Measurements from ENCODE around the gene FAM237B.

Gene FAM237B

DNA sequence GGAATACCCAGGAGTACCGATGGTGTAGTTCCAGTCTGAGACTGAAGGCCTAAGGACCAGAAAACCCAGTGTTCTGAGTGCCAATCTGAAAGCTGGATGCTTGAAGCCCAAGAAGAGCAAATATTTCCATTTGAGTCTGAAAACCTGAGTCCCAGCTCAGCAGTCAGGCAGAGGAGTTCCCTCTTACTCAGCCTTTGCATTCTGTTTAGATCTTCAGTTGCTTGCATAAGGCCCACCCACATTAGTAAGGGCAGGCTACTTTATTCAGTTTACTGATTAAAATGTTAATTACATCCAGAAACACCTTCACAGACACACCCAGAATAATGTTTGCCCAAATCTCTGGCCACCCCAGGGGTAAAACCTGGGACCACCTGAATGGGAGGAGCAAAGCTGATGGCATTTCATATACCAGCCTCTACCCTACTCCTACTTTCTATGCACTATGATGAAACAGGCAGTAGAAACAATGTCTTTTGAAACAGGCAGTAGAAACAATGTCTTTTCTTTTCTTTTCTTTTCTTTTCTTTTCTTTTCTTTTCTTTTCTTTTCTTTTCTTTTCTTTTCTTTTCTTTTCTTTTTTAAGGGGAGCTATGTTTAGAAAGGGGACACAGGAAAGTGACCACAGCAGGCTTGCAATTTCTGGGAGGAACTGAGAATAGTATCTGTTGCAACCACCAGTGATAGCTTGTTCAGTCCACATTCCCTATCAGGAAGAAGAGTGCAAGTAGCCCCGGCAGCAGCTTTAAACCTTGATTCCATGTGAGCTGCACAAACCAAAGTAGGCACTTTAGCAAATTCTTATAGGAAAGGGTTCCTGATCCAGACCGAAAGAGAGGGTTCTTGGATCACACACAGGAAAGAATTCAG, 30.6 kb downstream of the FAM237B start:
- DNase-seq: no peak

DNA sequence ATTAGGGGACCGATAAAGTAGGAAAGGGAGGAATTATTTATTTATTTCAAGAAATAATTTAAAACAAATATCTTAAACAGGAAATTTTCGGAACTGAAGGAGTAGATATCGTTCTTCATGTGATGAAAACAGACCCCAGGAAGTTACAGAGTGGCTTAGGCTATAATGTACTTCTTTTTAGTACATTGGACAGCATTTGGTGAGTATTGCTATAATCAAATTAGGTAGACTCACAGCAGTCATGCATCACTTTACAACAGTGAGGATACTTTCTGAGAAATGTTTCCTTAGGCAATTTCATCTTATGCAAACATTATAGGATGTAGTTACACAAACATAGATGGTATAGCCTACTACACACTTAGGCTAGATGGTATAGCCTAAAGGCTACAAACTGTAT, 33.0 kb downstream of the FAM237B start:
- DNase-seq: no peak

DNA sequence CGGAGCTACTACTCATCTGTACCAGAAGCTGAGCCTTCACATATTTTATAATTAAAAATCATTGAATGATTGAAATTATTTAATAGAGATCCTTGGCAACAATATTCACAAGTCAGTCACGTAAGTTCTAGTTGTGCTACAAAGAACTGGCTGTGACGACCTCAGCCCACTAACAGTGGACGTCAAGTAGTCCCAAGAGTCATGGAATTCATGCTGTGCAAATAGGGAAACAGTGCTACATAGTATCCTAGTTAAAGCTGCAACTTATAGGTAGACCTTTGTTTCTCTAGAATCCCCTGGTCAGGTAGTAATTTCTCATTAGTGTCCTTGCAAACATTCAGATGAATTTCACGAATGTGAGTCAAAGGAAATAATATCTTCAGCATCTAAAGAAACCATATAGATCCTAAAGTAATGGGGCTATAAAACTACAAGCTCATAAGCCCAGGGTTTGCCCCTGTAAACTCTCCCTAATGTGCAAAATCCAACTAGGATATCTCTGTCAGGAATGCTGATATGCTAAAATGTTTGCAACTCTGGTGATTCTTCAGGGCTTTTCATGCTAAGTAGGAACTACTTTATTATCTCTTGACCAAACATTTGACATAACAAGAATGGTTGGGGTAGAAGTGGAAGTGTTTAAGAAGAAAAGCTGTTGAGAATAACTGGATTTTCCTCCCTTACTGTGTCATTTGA, 44.9 kb downstream of the FAM237B start:
- DNase-seq: no peak

DNA sequence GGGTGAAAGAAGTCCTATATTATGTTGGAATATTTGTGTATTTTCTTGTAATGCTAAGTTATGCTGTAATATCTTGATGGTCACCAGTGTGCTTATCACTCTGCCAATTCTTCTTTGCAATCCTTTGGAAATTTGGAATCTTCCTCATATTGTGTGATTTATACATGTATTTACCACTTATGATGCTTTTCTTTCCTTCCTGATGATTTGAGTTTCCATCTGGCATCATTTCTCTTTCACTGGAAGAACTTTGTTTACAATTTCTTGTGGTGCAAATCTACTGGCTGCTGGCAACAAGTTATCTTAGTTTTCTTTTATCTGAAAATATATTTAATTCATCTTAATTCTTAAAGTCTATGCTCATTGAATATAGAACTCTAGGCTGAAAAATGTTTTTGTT, 46.9 kb downstream of the FAM237B start:
- no peak for DNase-seq

DNA sequence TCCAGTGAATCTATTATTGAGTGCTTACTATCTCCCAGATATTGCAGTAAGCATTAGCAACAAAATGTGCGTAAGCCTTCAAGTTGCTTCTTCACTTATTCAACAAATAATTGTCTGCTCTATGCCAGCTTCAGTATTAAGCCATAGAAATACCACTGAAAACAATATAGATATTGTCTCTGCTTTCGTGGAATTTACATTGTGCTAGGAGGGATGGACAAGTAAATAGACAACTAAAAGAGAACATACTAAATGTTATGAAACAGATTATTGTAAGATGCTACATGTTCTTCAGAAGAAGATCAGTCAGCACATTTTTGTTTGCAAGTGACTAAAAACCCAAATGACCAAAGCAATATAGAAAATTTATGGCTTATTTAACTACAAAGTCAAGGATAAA, 48.9 kb downstream of the FAM237B start:
- DNase-seq: no peak

DNA sequence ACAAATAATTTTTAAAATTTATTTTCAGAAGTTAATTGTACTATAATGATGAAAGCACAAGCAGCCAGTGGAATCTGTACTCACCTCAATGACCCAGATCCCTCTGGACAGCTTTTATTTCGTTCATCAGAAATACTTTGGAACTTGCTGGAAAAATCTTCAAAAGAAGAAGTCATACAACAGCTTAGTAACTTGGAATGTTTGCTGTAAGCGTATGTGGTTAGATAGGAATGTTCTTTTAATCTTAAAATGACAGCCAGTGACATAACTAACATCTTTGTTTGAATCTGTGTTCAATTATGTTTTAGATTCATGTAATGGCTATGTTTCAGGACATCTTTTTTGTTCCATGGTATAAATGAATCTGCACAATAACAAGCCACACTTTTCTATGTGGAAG, 49.4 kb downstream of the FAM237B start:
- no peak for DNase-seq

DNA sequence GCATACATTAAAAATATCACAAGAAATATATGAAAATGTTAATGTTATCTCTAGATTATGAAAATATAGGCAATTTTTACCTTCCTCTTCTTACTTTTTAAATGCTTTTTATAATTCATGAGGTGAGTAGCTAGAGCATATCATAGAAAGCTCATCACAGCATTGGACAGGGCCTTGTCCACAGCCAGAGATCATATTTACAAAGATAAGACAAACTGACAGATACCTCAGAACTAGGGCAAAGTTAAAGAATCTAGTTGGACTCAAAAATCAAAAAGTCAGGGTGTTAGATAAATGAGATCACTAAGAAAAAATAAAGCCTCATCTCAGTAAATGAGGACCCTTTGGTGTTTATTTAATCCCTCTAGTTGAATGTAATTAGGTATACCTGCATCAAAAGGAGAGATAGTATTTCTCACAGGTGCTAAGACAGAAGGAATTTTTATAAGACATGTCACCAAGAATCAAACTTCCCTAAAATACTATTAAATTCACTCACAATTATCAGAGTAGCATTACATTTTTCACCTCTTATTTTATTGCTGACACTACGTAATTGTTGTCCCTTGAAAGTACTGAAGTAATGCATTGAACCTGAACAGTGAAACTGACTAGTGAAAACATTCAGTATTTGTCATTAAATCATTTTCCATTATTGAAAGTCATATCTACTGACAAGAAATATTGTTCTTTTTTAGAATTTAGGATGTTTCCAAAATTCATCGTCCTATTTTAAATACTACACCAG, 50.5 kb downstream of the FAM237B start:
- DNase-seq: no peak

DNA sequence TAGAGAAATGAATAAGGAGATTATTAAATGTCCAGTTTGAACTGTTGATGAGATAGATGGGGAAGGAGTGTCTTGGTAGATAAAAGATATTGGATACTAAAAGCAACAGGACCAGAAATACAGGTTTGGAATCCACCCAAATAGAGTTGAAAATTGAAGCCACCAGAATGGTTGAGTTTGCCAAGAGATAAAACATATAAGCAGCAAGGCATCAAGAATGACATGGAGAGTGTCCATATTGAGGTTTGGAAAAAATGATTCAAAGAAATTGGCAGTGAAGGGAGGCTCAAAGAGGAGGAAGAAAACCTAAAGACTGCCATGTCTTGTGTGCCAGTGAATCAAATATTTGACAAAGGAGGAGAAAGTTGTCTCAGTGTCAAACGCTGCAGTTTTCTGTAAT, 51.9 kb downstream of the FAM237B start:
- no peak for DNase-seq

DNA sequence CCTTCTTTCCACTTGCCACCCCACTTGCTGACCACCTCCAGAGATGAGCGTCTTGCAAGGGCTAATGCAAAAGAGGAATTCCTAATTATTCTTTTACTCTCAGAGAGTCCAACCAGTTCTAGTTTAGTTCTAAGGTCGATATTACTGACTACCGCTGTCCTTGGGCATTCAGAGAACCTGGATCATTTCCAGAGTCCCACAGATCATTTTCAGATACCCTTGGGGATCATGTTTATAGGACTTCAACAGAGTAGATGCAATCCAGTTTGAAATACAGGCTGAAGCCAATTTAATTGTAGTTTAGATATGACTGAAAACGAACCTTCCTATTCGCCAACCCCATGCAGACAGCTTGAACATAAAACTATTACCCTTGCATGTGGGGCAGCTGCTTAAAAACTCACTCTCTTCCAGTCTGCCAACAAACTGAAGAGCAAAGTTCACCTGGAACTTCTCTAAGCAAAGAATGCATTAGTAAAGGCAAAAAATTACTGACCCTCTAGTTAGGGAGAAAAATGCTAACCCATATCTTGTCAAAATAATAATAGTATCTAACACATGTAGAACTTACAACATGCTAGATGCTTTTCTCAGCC, 53.7 kb downstream of the FAM237B start:
- no peak for DNase-seq

DNA sequence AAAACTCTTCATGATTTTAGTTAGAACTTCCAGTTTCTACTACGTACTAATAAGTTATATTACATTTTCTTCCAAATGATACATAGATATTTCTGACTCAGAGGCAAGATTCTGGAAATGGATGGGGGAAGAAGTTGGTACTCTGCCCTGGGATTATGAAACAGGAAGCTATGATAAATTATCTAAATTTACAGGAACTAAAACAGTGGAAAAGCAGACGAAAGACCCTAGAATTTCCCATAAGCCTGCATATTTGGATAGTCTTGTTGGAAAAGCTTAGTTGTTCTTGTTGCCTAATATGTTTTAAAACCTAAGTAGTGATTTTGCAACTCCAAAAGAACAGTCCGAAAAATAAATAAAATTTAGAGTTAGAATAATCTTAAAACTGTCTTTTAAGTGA, 54.3 kb downstream of the FAM237B start:
- no peak for DNase-seq

All from GF-D8 (cell line).